ENCODE results near the gene TP53TG5. TPM values are rescaled to one million over a fixed set of nuclear protein-coding genes. Genes with fewer than 3 reads are reported as not detected.

The TP53TG5 gene
- total and polyA plus RNA-seq, 2 donors from 2014 or later, result not detected

GRCh38 chr20:45407067-45407745 lies 29.1 kb upstream of the TP53TG5 start:
- H3K27me3 ChIP-seq (ENCODE audit: control insufficient read depth, insufficient read depth, low read length), result no peaks in the 10 kb centered on the region
- H3K4me3 ChIP-seq (ENCODE audit: low read length in 3 of 3), result peak overlapping the region in 2 of 3 donors; percentile 77 to 78
- peak overlapping the region in 2 of 3 donors; percentile 79 to 89 for H3K9ac ChIP-seq (ENCODE audit: low read length in 3 of 3)
- no peak for FAIRE-seq
- intact Hi-C loops (cut with DNase I), result no loop called here
- TF ChIP-seq, protein P1, sequence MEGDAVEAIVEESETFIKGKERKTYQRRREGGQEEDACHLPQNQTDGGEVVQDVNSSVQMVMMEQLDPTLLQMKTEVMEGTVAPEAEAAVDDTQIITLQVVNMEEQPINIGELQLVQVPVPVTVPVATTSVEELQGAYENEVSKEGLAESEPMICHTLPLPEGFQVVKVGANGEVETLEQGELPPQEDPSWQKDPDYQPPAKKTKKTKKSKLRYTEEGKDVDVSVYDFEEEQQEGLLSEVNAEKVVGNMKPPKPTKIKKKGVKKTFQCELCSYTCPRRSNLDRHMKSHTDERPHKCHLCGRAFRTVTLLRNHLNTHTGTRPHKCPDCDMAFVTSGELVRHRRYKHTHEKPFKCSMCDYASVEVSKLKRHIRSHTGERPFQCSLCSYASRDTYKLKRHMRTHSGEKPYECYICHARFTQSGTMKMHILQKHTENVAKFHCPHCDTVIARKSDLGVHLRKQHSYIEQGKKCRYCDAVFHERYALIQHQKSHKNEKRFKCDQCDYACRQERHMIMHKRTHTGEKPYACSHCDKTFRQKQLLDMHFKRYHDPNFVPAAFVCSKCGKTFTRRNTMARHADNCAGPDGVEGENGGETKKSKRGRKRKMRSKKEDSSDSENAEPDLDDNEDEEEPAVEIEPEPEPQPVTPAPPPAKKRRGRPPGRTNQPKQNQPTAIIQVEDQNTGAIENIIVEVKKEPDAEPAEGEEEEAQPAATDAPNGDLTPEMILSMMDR (IDR thresholded peaks at IDR 0.05; ENCODE audit: borderline replicate concordance, extremely low read depth, insufficient read depth), result no peak
- DNase-seq, result peak in 4 of 5 donors; percentile 36 to 70 (median 50)
- H3K27ac ChIP-seq (ENCODE audit: low read depth in 2 of 2, low read length in 2 of 2), result peak overlapping the region; percentile 82 to 83
- H3K4me1 ChIP-seq (ENCODE audit: control insufficient read depth in 2 of 3, insufficient read depth in 2 of 3, low read depth in 1 of 3, low read length in 3 of 3), result peaks cover 0 to 9% (median 0%) of the 10 kb centered on the region in 3 donors
- H3K36me3 ChIP-seq (ENCODE audit: control insufficient read depth in 2 of 3, insufficient read depth in 3 of 3, low read length in 3 of 3), result peaks cover 0 to 6% (median 0%) of the 10 kb centered on the region in 3 donors
- no peaks in the 10 kb centered on the region for H3K9me3 ChIP-seq (ENCODE audit: control insufficient read depth in 2 of 3, insufficient read depth in 1 of 3, low read length in 3 of 3)

DNA sequence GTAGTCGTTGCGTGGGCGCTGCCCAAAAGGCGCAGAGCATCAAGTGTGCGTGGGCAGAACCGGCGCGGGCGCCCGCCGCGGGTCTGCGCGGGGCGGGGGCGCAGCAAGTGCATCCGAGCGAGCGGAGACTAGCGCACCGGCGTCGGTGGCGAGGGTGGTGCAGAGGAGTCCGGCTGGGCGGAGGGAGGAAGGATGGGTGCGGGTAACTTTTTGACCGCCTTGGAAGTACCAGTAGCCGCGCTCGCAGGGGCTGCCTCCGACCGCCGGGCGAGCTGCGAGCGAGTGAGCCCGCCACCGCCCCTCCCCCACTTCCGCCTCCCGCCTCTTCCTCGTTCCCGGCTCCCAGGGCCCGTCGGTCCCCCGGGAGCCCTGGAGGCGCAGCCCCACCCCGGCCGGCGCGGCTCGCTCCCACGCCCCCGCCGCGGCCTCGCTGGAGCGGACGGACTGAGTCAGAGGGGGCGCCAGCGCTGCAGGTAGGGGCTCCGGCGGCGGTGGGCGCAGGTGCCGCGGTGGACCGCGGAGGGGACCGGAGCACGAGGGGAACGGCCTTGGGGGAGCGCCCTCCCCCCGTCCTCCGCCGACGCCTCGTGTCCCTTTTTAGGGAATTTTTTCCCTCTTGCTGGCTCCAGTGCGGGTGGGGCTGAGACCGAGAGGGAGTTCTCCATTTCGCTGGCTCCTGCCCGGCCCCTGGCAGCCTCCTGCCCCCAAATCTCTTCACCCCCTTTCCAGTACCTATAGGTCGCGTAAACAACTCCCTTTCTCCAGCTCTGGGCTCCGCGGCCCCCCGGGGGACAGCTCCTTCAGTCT lies 28.3 kb upstream of the TP53TG5 start:
- TF ChIP-seq, protein P1 (IDR thresholded peaks at IDR 0.05; ENCODE audit: borderline replicate concordance, extremely low read depth, insufficient read depth), result no peak
- no peaks in the 10 kb centered on the region for H3K27me3 ChIP-seq (ENCODE audit: control insufficient read depth, insufficient read depth, low read length)
- H3K36me3 ChIP-seq (ENCODE audit: control insufficient read depth in 2 of 3, insufficient read depth in 3 of 3, low read length in 3 of 3), result peaks cover 0 to 6% (median 0%) of the 10 kb centered on the region in 3 donors
- peak overlapping the region in 2 of 3 donors; percentile 77 to 78 for H3K4me3 ChIP-seq (ENCODE audit: low read length in 3 of 3)
- FAIRE-seq, result no peak
- intact Hi-C loops (cut with DNase I), result no loop called here
- H3K27ac ChIP-seq (ENCODE audit: low read depth in 2 of 2, low read length in 2 of 2), result peak overlapping the region; percentile 82 to 83
- peak in 4 of 5 donors; percentile 47 to 88 (median 73) for DNase-seq
- H3K9me3 ChIP-seq (ENCODE audit: control insufficient read depth in 2 of 3, insufficient read depth in 1 of 3, low read length in 3 of 3), result no peaks in the 10 kb centered on the region
- H3K4me1 ChIP-seq (ENCODE audit: control insufficient read depth in 2 of 3, insufficient read depth in 2 of 3, low read depth in 1 of 3, low read length in 3 of 3), result peaks cover 0 to 9% (median 0%) of the 10 kb centered on the region in 3 donors
- peak overlapping the region in 2 of 3 donors; percentile 79 to 89 for H3K9ac ChIP-seq (ENCODE audit: low read length in 3 of 3)

DNA sequence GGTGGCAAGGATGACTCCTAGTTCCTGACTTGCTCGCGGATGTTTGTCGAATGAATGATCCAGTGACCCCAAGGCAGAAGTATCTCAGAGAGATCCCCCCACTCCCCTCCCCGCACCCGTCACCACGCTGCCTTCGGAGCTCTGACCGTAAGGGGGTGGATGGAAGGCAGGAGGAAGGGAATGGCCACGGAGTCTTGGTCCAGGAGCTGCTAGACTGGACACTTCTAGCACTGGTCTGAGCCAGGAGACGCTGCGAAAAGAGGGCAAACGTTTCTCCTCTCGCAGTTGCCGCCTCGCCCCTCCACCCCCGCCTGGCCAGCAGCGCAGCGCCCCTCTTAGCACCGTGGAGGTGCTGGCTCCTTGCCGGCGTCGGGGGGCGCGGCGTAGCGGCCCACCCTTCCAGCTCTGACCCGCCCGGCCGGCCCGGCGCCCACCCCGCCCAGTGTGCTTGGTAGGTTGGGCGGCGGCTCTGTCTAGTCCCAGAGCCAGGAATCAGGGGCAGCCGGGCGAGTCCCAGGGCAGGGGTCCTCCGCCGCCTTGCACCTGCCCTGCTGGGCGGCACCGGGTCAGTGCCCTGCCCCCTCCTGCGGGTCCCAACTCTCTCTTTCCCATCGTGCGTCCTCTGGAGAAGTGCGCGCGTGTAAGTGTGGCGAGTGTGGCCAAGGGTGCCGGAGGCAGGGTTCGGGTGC lies 27.6 kb upstream of the TP53TG5 start:
- peak overlapping the region; percentile 63 to 83 for H3K27ac ChIP-seq (ENCODE audit: low read depth in 2 of 2, low read length in 2 of 2)
- intact Hi-C loops (cut with DNase I), result no loop called here
- H3K9me3 ChIP-seq (ENCODE audit: control insufficient read depth in 2 of 3, insufficient read depth in 1 of 3, low read length in 3 of 3), result no peaks in the 10 kb centered on the region
- H3K9ac ChIP-seq (ENCODE audit: low read length in 3 of 3), result peak overlapping the region in 2 of 3 donors; percentile 45 to 67
- DNase-seq, result peak; percentile 24 to 78 (median 49)
- TF ChIP-seq, protein P1 (IDR thresholded peaks at IDR 0.05; ENCODE audit: borderline replicate concordance, extremely low read depth, insufficient read depth), result no peak
- no peaks in the 10 kb centered on the region for H3K27me3 ChIP-seq (ENCODE audit: control insufficient read depth, insufficient read depth, low read length)
- FAIRE-seq, result no peak
- H3K36me3 ChIP-seq (ENCODE audit: control insufficient read depth in 2 of 3, insufficient read depth in 3 of 3, low read length in 3 of 3), result peaks cover 0 to 2% (median 0%) of the 10 kb centered on the region in 3 donors
- peak overlapping the region; percentile 12 to 77 (median 55) for H3K4me3 ChIP-seq (ENCODE audit: low read length in 3 of 3)
- peaks cover 0 to 6% (median 0%) of the 10 kb centered on the region in 3 donors for H3K4me1 ChIP-seq (ENCODE audit: control insufficient read depth in 2 of 3, insufficient read depth in 2 of 3, low read depth in 1 of 3, low read length in 3 of 3)
